Glutamatergic neuron (in vitro differentiated cells): ENCODE data around the gene TNFRSF19. TPM values are rescaled to one million over a fixed set of nuclear protein-coding genes. Genes with fewer than 3 reads are reported as not detected.
"Not testable (repeated sequence)": the region's sequence is repeated elsewhere in the genome, so short reads cannot be mapped to it uniquely, and the experiment has no call there.

ENCODE experiments used
- DNase-seq: peaks from one replicate; pipeline ENCODE4 v3.0.0; 2022
- H3K27ac Mint-ChIP-seq: one replicate; pipeline ENCODE4 v1.8.0; 2020; ENCODE audit warnings: mild to moderate bottlenecking, mixed read lengths, inconsistent platforms; ENCODE audit not compliant: unreplicated experiment
- H3K27me3 Mint-ChIP-seq: one replicate; pipeline ENCODE4 v1.8.0; 2020; ENCODE audit warnings: mild to moderate bottlenecking, moderate library complexity, mixed read lengths, inconsistent platforms; ENCODE audit not compliant: unreplicated experiment
- H3K36me3 Mint-ChIP-seq: one replicate; pipeline ENCODE4 v1.8.0; 2020; ENCODE audit warnings: mild to moderate bottlenecking, mixed read lengths, inconsistent platforms; ENCODE audit not compliant: unreplicated experiment
- H3K4me1 Mint-ChIP-seq: one replicate; pipeline ENCODE4 v1.8.0; 2020; ENCODE audit warnings: mild to moderate bottlenecking, low read depth, mixed read lengths, inconsistent platforms; ENCODE audit not compliant: unreplicated experiment
- H3K4me3 Mint-ChIP-seq: one replicate; pipeline ENCODE4 v1.8.0; 2020; ENCODE audit warnings: mild to moderate bottlenecking, mixed read lengths, inconsistent platforms; ENCODE audit not compliant: unreplicated experiment
- H3K9me3 Mint-ChIP-seq: one replicate; pipeline ENCODE4 v1.8.0; 2020; ENCODE audit warnings: mild to moderate bottlenecking, moderate library complexity, mixed read lengths, inconsistent platforms; ENCODE audit not compliant: unreplicated experiment
- CTCF ChIP-seq: fragments of 200-600 bp; sonication (generic); IDR thresholded peaks from one replicate; pipeline ENCODE4 v1.5.0; 2021; ENCODE audit not compliant: partially characterized antibody, unreplicated experiment
- total RNA-seq: library from RNA; stranded (reverse); fragmentation: NEBNext Ultra II Directional; extraction: Animal tissue kit (Norgen Biotek cat#: 25700); gene quantifications from one replicate; pipeline ENCODE4 v1.2.1, GENCODE V29; 2021; ENCODE audit not compliant: unreplicated experiment

The TNFRSF19 gene
- total RNA-seq, 1 donor from 2014 or later: 188 TPM

GRCh38 chr13:23674795-23675640 is 104.8 kb downstream of the TNFRSF19 start:
- peaks cover 12% of the 10 kb centered on the region for H3K36me3 Mint-ChIP-seq
- H3K27ac Mint-ChIP-seq: no peak overlapping the region
- peaks cover 16% of the 10 kb centered on the region for H3K4me1 Mint-ChIP-seq
- no peaks in the 10 kb centered on the region for H3K27me3 Mint-ChIP-seq
- DNase-seq: no peak
- H3K4me3 Mint-ChIP-seq: no peak overlapping the region
- no peak for TF ChIP-seq CTCF
- H3K9me3 Mint-ChIP-seq: peaks cover 9% of the 10 kb centered on the region

DNA sequence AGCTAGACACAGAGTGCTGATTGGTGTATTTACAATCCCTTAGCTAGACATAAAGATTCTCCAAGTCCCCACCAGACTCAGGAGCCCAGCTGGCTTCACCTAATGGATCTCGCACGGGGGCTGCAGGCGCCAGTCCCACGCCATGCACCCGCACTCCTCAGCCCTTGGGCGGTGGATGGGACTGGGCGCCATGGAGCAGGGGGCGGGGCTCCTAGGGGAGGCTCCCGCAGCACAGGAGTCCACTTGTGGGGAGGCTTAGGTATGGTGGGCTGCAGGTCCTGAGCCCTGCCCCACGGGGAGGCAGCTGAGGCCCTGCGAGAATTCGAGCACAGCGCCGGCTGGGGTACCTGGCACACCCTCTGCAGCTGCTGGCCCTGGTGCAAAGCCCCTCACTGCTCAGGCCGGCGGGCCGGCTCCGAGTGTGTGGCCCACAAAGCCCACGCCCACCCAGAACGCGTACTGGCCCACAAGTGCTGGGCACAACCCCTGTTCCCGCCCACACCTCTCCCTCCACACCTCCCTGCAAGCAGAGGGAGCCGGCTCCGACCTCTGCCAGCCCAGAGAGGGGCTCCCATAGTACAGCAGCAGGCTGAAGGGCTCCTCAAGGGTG is 107.6 kb downstream of the TNFRSF19 start:
- not testable (repeated sequence) for H3K4me3 Mint-ChIP-seq, DNase-seq, H3K27me3 Mint-ChIP-seq, H3K4me1 Mint-ChIP-seq, H3K27ac Mint-ChIP-seq, H3K9me3 Mint-ChIP-seq
- H3K36me3 Mint-ChIP-seq: peaks cover 12% of the 10 kb centered on the region

DNA sequence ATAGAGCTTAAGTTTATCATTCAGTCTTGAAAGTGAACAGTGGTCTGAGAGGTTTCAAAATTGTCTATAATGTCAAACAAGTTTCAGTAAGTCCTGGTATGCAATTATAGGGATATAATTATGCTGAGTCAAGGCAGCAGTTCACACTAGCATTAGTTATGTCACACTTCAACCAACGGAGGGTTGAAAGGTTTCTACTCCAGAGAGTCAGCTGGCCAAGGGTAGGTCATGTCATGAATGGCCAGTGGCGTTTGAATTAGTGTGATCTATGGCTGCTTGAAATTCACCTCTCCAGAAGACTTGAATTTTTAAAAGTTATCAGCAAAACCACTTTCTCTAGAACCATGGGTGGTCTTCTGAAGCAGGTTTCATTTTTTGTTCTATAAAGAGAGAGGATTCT is 108.6 kb downstream of the TNFRSF19 start:
- H3K4me1 Mint-ChIP-seq: no peaks in the 10 kb centered on the region
- H3K9me3 Mint-ChIP-seq: peaks cover 9% of the 10 kb centered on the region
- H3K27ac Mint-ChIP-seq: no peak overlapping the region

GRCh38 chr13:23679220-23679619 is 109.0 kb downstream of the TNFRSF19 start:
- Mint-ChIP-seq H3K4me3 (no peak overlapping the region), H3K36me3 (peaks cover 16% of the 10 kb centered on the region), H3K9me3 (peaks cover 9% of the 10 kb centered on the region), H3K4me1 (no peaks in the 10 kb centered on the region), H3K27ac (no peak overlapping the region), H3K27me3 (no peaks in the 10 kb centered on the region)
- no peak for DNase-seq
- TF ChIP-seq CTCF: no peak

More for the DNA sequence above, 108.6 kb downstream of the TNFRSF19 start:
- Mint-ChIP-seq H3K4me3 (no peak overlapping the region), H3K36me3 (peaks cover 15% of the 10 kb centered on the region), H3K27me3 (no peaks in the 10 kb centered on the region)
- TF ChIP-seq CTCF: no peak
- DNase-seq: no peak

DNA sequence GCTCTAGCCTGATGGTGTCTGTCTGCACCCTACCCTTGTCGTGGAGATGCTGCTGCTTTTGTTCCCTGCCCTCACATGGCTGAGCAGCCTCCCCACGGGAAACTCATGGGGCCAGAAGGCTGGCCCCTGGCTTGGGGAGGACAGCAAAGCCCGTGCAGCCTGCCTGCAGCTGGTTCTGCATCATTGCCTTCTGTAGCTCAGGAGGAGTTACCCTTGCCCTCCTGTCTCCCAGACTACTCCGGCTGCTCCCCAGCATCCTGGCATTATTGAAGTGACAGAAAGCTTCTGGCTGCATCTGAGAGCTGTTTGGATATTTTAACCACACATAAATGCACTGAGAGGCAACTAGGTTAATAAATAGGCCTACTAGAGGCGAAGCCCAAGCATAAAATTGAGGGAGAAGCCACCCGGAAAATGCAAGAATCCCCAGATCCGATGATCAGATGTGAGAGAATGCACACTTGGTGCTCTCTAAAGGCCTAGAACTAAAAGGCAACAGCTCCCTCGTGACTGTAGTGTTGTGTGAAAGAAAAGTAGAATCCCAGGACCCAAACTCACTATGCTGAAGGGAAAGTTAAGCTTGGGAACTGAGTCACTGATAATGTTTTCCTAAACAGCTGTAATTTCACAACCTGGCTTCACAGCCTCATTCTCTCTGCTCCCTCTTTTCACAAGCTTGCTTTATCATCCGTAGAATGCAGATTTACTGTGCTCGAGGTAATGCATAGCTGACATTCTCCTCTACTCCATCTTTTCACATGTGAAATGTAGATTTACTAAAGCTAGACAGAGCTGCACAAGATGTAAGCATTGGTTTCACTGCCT is 110.8 kb downstream of the TNFRSF19 start:
- no peak for DNase-seq
- H3K4me3 Mint-ChIP-seq: no peak overlapping the region
- peaks cover 15% of the 10 kb centered on the region for H3K36me3 Mint-ChIP-seq
- H3K27ac Mint-ChIP-seq: peak overlapping the region; percentile 38
- H3K9me3 Mint-ChIP-seq: peaks cover 10% of the 10 kb centered on the region
- no peaks in the 10 kb centered on the region for H3K4me1 Mint-ChIP-seq
- no peaks in the 10 kb centered on the region for H3K27me3 Mint-ChIP-seq
- no peak for TF ChIP-seq CTCF
